Measurements from ENCODE around the gene POMC. TPM values are rescaled to one million over a fixed set of nuclear protein-coding genes. Genes with fewer than 3 reads are reported as not detected.
"Not testable (repeated sequence)": the region's sequence is repeated elsewhere in the genome, so short reads cannot be mapped to it uniquely, and the experiment has no call there.

The POMC gene
- total RNA-seq, 1 donor from 2014 or later = 3.0 TPM

DNA sequence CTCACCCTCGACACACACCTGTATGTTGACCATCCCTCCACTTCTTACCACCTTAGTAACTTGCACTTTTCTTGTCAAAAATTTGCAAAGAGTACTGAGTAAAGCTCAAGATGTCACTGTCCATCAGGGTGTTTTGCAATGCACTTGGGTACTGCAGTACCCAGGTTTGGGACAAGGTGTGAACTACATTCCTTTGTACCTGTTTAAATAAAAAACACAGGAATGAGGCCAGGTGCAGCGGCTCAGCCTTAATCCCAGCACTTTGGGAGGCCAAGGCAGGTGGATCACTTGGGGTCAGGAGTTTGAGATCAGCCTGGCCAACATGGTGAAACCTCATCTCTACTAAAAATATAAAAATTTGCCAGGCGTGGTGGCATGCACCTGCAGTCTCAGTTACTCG lies 27.8 kb downstream of the POMC start:
- intact Hi-C loops (cut with micrococcal nuclease) = not testable (repeated sequence)

DNA sequence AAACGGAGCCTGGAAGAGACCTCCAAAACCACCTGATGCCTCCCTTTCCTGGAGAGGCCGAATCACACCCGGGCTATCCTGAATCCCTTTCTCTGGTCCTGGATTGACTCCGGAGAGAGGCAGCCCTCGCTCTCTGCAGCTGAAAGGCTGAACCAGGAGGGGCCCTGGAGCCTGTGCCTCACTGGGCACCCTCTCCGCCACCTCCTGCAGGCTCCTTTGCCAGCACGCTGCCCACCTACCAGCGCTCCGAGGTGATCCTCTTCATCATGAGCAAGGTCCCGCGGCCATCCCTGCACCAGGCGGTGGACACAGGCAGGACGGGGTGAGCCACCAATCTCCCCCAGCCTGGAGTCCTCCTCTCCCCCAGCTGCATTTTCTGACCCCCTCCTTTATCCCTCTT lies 35.7 kb downstream of the POMC start:
- intact Hi-C loops (cut with micrococcal nuclease) = loop anchor here (10.0 kb wide), 1 partner anchor 308 kb away; no protein-coding TSS in a partner anchor

DNA sequence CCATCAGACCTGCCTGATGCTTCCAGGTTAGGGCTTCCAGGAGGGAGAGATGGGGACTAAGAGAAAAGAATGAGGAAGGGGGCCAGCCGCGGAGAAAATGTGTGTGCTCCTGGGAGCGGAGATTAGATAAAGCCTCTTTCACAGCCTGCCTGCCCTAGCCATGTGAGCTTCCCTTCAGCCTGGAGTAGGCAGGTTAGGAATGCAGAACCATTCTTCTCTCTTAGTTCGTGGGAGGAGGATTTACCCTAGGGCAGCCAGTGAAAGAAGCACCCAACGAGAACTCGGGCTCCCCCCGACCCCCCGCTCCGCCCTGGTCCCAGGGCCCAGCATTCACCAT lies 36.1 kb downstream of the POMC start:
- intact Hi-C loops (cut with micrococcal nuclease) = loop anchor here (10.0 kb wide), 1 partner anchor 307 kb away; no protein-coding TSS in a partner anchor

DNA sequence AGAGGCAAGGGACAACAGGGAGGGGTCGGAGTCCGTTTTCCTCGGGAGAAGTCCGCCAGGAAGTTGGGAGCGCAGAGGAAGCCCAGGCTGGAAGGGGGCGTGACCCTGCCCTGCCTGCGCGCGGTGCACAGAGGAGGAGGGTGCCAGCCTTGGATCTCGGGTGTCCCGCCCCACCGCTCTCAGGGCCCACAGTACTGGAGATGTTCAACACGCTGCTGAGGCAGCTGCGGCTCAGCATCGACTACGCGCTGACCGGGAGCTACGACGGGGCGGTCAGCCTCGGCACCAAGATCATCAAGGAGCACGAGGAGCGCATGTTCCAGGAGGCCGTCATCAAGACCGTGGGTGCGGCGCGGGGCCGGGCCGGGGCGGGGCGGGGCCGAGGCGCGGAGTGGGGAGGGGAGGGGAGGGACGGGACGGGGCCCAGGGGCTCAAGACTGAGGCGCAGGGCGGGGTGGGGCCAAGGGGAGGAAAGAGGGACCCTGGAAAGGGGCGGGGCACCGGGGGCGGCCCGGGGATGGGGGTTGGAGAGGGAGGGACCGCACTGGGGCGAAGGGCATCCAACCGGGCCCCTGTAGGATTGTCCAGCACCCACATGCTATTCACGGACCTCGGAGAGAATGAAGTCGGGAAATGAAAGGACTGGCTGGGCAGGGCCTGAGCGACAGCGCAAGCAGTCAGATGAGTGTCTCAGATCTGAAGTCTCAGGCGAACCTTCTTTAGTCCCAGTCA lies 36.6 kb downstream of the POMC start:
- intact Hi-C loops (cut with micrococcal nuclease) = loop anchor here (10.0 kb wide), 1 partner anchor 307 kb away; no protein-coding TSS in a partner anchor

DNA sequence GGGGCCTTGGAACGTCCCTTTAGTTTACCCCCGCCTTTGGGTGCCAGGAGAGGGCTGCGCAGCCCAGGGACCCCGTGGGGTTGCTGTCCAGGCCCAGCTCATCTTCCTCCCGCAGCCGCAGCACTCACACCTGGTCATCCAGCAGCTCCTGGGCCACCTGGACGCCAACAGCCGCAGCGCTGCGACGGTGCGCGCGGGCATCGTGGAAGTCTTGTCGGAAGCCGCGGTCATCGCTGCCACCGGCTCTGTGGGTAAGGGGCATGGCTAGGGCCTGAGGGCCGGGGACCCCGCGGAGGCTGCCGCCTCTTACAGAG lies 37.2 kb downstream of the POMC start:
- intact Hi-C loops (cut with micrococcal nuclease) = loop anchor here (10.0 kb wide), 1 partner anchor 306 kb away; no protein-coding TSS in a partner anchor

DNA sequence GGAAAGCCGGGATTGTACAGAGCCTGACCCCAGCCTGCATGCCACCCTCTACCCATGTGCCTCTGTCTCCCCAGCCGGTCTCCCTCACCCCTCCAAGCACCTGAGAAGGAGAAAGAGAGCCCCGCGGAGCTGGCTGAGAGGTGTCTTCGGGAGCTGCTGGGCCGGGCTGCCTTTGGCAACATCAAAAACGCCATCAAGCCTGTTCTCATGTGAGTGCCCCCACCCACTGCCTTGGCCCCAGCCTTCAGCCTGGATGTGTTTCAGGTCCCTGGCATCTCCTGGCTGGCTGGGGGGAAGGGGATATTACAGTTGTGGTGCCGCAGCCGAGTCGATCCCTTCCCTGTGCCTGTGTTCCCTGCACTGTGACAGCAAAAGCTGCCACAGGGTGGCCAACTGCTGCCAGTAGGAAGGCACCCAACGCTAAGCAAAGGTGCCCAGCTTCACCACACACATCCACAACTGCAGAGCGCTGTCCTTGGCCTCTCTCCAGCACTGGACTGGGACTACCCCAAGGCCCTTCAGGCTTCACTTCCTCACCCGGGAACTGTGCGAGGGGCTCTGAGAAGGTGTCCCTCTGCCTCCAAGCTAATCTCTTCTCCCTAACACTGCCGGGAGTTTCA lies 38.4 kb downstream of the POMC start:
- intact Hi-C loops (cut with micrococcal nuclease) = loop anchor here (2.0 to 10.0 kb wide), 2 partner anchors 87 to 305 kb away; partner anchors contain the start of gene EFR3B

DNA sequence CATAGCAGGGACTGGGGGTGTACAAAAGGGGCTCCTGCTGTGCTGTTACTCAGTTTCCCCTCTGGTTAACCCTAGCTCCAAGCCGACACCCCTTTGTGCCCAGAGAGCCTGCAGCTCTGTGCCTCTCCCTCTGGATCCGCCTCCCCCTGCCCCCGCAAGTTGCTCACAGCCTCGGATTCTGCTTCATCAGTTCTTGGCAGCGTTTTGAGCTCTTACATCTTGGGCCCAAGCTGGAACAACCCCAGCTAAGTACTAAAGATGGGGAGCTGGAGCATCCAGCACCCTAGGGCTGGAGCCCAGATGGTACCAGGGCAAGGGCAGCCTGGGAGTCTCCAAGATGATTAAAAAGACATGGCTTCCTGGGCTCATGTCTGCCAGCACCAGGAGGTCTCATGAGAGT lies 40.7 kb downstream of the POMC start:
- intact Hi-C loops (cut with micrococcal nuclease) = loop anchor here (2.0 kb wide), 1 partner anchor 85 kb away; the partner anchor contains the start of gene EFR3B

DNA sequence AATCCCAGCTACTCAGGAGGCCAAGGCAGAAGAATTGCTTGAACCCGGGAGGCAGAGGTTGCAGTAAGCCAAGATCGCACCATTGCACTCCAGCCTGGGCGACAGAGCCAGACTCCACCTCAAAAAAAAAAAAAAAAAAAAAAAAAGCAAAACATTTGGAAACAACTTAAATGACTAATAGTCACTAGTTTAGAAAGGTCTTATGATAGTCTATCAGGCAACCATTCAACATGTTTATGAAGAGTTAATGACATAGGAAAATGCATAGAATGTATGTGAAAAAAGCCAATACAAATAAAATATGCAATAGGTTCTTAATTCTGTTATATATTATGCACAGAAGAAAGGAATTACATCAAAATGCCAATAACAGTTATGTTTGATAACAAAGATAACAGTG lies 41.3 kb downstream of the POMC start:
- intact Hi-C loops (cut with micrococcal nuclease) = not testable (repeated sequence)

DNA sequence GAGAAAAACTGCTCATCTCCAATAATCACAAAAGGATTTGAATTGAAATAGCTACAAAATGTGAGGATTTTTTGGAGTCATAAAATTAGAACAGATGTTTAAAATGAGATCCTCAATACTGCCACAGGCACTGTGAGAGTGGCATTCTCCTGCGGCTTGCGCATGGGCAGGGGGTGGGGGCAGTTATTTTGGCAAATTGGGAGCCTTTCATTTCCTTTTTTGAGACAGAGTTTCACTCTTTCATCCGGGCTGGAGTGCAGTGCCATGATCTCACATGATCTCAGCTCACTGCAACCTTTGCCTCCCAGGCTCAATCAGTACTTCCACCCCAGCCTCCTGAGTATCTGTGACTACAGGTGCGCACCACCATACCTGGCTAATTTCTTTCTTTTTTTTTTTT lies 42.4 kb downstream of the POMC start:
- intact Hi-C loops (cut with micrococcal nuclease) = no loop called here

DNA sequence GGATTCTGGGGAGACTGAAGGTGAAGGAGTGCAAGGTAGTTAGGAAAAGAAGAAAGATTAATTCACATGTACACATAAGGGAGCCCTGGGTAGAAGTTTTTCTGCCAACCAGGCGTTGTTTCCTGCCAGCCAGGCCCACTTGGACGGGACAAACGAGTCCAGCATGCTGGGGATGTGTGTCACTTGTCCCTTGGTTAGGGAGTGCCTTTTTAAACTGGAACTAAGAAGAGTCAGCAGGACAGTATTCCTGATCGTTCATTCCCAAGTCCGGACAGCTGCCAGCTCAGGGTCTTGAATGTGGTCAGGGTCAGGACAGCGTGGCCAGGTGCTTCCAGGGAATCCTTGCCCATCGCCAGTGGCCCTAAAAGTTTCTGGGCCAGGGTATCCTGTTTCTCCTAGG lies 43.2 kb downstream of the POMC start:
- intact Hi-C loops (cut with micrococcal nuclease) = no loop called here

DNA sequence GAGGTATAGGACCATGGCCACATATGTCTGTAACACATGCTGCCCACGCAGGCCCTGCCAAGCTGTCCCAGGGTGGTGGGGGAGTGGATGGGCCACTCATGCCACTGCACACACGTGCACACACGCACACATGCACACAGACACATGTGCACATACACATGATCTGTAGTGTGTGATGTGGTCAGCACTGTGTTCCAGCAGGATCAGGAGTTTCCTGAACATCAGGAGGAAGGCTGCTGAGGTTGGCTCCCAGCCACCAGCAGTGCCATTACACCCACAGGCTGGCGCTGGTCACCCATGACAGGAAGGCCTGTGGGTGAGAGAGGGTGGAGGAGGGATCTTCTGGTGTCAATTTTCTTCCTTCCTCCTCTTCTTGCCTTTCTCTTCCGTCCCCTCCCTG lies 44.7 kb downstream of the POMC start:
- intact Hi-C loops (cut with micrococcal nuclease) = no loop called here

DNA sequence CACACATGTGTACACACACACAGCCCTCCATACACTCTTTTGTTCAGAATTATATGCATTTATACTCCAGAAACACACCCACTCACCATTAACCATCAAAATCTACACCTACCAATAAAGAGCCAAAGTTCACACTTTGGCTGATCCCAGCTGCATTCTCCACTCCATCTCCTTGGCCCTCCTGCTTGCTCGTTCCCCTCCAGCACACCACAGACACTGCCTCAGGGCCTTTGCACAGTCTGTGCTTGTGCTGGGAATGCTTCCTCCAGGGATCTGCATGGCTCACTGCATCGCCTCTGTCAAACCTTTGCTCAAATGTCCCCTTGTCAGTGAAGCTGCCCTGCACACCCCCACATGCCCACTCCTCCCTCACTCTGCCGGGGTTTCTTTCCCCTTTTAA lies 46.0 kb downstream of the POMC start:
- intact Hi-C loops (cut with micrococcal nuclease) = no loop called here

DNA sequence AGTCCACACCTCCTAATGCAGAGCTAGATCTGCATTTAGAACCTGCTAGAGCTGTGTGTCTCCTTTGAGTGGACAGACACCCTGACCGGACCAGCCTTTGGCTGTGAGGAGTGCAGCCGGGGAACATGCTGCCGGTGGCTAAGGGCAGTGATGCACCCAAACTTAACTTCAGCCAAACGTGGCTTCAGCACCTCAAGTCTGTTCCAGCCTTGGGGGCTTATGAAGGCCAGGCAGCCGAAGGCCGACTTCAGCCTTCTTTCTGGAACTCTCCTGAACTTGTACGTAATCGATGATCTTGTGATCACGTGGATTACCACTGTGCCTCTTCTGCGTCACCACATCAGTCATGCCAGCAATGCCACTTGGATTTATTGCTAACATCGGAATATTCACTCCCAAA lies 49.1 kb downstream of the POMC start:
- intact Hi-C loops (cut with micrococcal nuclease) = no loop called here

DNA sequence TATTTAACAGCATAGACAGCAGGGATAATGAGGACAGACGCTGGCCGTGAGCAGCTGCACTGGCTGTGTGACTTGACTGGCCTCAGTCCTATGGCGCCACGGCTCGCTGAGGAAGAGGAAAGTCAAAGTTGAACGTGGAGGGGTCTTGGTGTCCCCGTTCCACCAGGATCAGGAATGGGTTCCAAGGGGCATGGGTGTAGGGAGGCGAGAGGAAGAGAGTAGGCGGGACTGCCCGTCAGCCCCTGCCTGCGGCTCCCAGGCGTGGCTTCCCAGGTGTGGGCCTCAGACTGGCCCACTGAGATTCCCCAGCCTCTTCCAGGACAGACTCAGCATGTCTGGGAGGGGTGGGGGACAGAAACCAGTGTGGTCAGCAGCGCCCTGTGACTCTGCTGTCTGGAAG lies 51.4 kb downstream of the POMC start:
- intact Hi-C loops (cut with micrococcal nuclease) = no loop called here

DNA sequence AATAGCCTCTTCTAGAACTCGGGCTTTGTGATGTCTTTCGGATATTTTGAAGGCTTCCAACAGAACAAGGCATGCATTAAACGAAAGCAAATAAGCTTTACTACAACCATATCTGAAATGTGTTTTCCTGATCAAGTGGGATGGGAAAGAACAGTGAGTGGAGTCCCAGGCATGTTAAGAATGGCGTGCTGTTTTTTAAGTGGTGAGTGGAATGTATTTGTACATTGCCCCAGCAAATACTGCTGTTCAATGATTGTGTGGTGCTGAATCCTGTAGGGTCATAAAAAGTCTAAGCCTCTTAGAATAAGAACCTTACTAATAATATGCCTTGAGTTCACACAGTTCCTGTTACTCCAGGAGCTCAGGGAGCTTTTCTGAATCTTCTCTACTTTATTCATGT lies 52.5 kb downstream of the POMC start:
- intact Hi-C loops (cut with micrococcal nuclease) = no loop called here

DNA sequence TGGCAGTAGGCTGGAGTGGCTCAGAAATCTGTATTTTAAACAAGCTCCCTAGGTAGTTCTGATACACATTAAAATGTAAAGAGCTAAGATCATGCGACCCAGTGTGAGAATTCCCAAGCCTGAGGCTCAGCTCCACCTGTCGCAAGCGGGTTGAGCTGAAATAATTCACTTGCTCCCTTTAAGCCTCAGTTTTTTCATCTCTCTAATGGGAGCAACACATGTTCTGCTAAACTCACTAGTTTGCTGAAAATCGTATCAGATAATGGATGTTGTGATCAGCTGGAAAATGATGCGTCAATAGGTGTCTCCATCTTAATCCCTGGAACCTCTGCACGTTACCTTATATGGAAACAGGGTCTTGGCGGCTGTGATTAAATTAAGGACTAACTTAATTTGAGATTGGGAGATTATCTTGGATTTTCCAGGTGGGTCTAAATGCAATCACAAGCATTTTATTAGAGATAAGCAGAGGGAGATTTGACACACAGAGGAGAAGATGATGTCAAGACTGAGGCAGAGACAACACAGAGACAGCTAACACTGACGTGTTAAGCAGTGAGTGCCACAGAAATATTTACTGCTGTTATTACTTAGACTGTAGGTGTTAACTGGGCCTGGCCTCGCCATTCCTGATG lies 53.0 kb downstream of the POMC start:
- intact Hi-C loops (cut with micrococcal nuclease) = no loop called here

DNA sequence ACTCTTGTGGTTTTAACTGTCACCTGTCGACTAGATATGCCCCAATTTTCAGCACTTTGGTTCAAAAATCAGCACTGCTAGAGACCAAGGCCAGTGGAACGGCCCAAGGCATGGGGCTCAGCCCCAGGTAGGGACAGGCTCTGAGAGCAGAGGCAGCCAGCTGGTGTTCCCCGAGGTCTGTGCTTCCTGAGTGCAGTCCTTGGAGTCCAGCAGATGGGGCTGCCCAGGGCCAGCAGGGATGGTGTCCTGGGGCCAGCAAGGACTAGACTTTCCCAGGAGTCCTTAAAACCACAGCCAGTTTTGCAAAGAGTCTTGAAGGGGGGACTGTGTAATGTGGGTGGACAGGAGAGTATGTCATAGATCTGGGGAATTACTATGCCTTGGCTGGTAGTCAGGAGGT lies 56.3 kb downstream of the POMC start:
- intact Hi-C loops (cut with micrococcal nuclease) = no loop called here

Other genes starting within 250 kb of the POMC start
- gene ADCY3, start 248.3 kb downstream of the POMC start, total RNA-seq = 71.1 and 73.3 TPM in 2 replicates
- gene DNAJC27, start 196.6 kb downstream of the POMC start, total RNA-seq = 6.9 and 7.1 TPM in 2 replicates
- gene EFR3B, start 126.5 kb downstream of the POMC start, total RNA-seq = 0.09 TPM in 2 replicates
- gene DNMT3A, start 173.3 kb upstream of the POMC start, total RNA-seq = 62.6 and 63.0 TPM in 2 replicates